GM21786 (cell line): ENCODE measurements around the gene ZNF789.
"Not testable (repeated sequence)": the region's sequence is repeated elsewhere in the genome, so short reads cannot be mapped to it uniquely, and the experiment has no call there.

Experiments used
- ATAC-seq: cut with Tn5 transposase; IDR thresholded peaks from one replicate; pipeline ENCODE4 v1.9.1; 2021; ENCODE audit not compliant: unreplicated experiment

Gene ZNF789

GRCh38 chr7:99501236-99501635, 28.5 kb downstream of the ZNF789 start:
- not testable (repeated sequence) for ATAC-seq

DNA sequence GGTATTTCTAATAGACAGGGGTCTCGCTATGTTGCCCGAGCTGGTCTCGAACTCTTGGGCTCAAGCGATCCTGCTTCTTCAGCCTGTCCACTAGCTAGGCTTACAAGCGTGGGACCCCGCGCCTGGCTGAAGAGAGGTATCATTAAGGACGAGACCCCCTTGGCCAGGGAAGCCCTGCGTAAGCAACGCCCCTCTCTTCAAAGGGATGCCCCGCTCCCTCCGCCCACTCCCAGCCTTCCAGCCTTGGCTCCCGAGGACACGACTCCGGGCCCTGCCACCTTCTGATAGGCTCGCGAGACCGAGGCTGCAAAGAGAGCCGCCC, 31.6 kb downstream of the ZNF789 start:
- ATAC-seq, result no peak

- peak; percentile 70 for ATAC-seq
Measured at GRCh38 chr7:99504603-99505323, 32.1 kb downstream of the ZNF789 start, which contains the start of gene ZKSCAN5. Gene ZKSCAN5 (plus strand): TSS chr7:99504662. CDS start chr7:99506045, 1,383 bp downstream.

DNA sequence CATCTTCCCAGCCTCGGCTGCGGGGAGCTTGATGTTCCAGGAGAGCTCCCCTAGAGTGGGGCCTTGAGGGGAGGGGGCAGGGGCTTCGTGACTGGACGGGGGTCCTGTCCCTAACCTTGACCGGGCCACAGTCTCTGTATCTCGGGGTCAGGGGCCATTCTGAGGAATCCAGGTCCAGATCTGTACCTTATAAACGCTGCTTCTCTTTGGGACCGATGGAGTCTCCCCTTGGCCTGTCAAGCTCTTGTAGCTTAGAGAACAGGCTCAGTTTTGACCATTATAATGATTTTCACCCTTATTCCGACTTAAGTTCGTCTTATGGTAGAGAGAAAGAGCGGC, 32.6 kb downstream of the ZNF789 start:
- peak; percentile 2 for ATAC-seq

DNA sequence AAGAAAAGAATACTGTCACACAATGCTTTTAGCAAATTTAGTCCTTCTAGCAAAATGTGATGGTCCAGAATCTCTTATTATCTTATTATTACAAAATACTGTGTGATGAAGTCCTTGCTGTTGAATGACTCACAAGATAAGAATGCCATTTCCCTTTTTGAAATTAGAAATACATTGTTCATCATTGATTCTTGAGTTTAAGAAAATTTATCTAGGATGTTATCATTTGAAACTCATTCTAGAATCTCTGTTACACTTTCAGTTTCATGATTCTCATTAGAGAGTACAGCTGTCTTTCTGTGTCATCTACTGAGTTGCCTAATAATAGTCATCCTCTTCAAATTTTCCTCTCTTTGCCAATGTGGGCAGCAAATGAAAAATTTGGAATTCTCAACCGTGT, 41.4 kb downstream of the ZNF789 start:
- ATAC-seq, result no peak

DNA sequence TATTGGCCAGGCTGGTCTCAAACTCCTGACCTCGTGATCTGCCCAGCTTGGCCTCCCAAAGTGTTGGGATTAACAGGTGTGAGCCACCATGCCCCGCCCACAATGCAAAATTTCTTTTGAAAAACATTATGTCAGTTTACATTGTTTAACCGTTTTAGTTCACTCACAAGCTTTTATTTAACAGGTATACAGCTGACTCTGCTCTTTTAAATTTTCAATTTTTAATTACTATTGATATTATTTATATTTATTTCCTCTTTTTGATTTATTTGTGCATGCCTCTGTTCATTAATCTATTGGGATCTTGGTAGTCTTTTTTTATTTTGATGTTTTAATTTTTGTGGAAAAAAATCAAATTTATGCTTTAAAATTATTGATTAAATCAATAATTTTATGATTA, 48.7 kb downstream of the ZNF789 start:
- ATAC-seq, result no peak

- ATAC-seq, result no peak
Measured at GRCh38 chr7:99525713-99526440, 53.2 kb downstream of the ZNF789 start.

- ATAC-seq, result no peak
Measured at GRCh38 chr7:99531354-99531765, 58.7 kb downstream of the ZNF789 start.

DNA sequence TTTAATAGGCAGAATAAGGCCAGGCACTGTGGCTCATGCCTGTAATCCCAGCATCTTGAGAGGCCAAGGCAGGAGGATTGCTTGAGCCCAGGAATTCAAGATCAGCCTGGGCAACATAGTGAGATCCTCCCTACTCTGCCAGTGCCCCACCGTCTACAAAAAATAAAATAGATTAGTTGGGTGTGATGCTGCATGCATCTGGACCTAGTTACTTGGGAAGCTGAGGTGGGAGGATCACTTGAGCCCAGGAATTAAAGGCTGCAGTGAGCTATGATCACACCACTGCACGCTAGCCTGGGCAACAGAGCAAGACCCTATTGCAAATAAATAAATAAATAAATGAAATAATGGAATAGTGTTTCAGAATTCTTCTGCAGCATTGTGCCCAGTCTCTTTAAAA, 63.0 kb downstream of the ZNF789 start:
- no peak for ATAC-seq
